Measurements from ENCODE around the gene NUP62.

The NUP62 gene

GRCh38 chr19:49933643-49934042, 4.3 kb upstream of the NUP62 start:
- H3K4me1 ChIP-seq (ENCODE audit: control extremely low read depth in 1 of 4, control insufficient read depth in 4 of 4, insufficient read depth in 4 of 4, low read length in 3 of 4): peaks cover 0 to 25% (median 13%) of the 10 kb centered on the region in 4 experiments
- 92% methylated on average over 8 of the region's 8 CpGs for WGBS (ENCODE audit: insufficient coverage)
- no peak for DNase-seq
- ChIA-PET POLR2A (interaction anchor here (0.5 kb wide), 1 partner anchor 32 kb away, joined by 3 read pairs; no protein-coding TSS in a partner anchor), CTCF (interaction anchor here (1.4 kb wide), 1 partner anchor 50 kb away, joined by 4 read pairs; no protein-coding TSS in a partner anchor)
- no peak overlapping the region for H3K27ac ChIP-seq (ENCODE audit: insufficient read depth in 1 of 2, low read depth in 1 of 2, low read length in 2 of 2, poor library complexity in 1 of 2, severe bottlenecking in 2 of 2)
- no peaks in the 10 kb centered on the region for H3K9me3 ChIP-seq (ENCODE audit: control extremely low read depth in 1 of 5, control insufficient read depth in 4 of 5, insufficient read depth in 2 of 5, low read depth in 1 of 5, low read length in 4 of 5)
- no peak overlapping the region for H3K4me3 ChIP-seq (ENCODE audit: control insufficient read depth in 1 of 7, extremely low read depth in 1 of 7, insufficient read depth in 4 of 7, low read depth in 2 of 7, low read length in 6 of 7)
- H3K27me3 ChIP-seq (replicated peaks in 2 of 5; ENCODE audit: control insufficient read depth in 4 of 5, insufficient read depth in 5 of 5, low read length in 4 of 5): peaks cover 0 to 11% (median 3%) of the 10 kb centered on the region in 5 experiments
- peaks cover 0 to 19% (median 0%) of the 10 kb centered on the region in 4 experiments for H3K36me3 ChIP-seq (ENCODE audit: control insufficient read depth in 4 of 4, insufficient read depth in 4 of 4, low read length in 3 of 4)

- Histone ChIP-seq H3K36me3 (ENCODE audit: control insufficient read depth in 4 of 4, insufficient read depth in 4 of 4, low read length in 3 of 4) (peaks cover 0 to 21% (median 0%) of the 10 kb centered on the region in 4 experiments), H3K4me1 (ENCODE audit: control extremely low read depth in 1 of 4, control insufficient read depth in 4 of 4, insufficient read depth in 4 of 4, low read length in 3 of 4) (peaks cover 0 to 32% (median 19%) of the 10 kb centered on the region in 4 experiments), H3K9me3 (ENCODE audit: control extremely low read depth in 1 of 5, control insufficient read depth in 4 of 5, insufficient read depth in 2 of 5, low read depth in 1 of 5, low read length in 4 of 5) (no peaks in the 10 kb centered on the region), H3K27ac (ENCODE audit: insufficient read depth in 1 of 2, low read depth in 1 of 2, low read length in 2 of 2, poor library complexity in 1 of 2, severe bottlenecking in 2 of 2) (no peak overlapping the region), H3K27me3 (replicated peaks in 2 of 5; ENCODE audit: control insufficient read depth in 4 of 5, insufficient read depth in 5 of 5, low read length in 4 of 5) (peaks cover 0 to 11% (median 3%) of the 10 kb centered on the region in 5 experiments), H3K4me3 (ENCODE audit: control insufficient read depth in 1 of 7, extremely low read depth in 1 of 7, insufficient read depth in 4 of 7, low read depth in 2 of 7, low read length in 6 of 7) (no peak overlapping the region)
- peak in 2 of 3 donors; percentile 69 to 83 for DNase-seq
- CTCF ChIA-PET: interaction anchor here (1.4 kb wide), 1 partner anchor 51 kb away, joined by 4 read pairs; no protein-coding TSS in a partner anchor
- WGBS (ENCODE audit: insufficient coverage): 57% methylated on average over 16 of the region's 25 CpGs
- POLR2A ChIA-PET: no interaction called here
Observed at GRCh38 chr19:49932731-49933131, 3.4 kb upstream of the NUP62 start.

GRCh38 chr19:49932041-49932451, 2.7 kb upstream of the NUP62 start:
- DNase-seq: no peak
- ChIA-PET POLR2A (no interaction called here), CTCF (no interaction called here)
- H3K4me1 ChIP-seq (ENCODE audit: control extremely low read depth in 1 of 4, control insufficient read depth in 4 of 4, insufficient read depth in 4 of 4, low read length in 3 of 4): peaks cover 3 to 37% (median 25%) of the 10 kb centered on the region in 4 experiments
- peaks cover 0 to 27% (median 4%) of the 10 kb centered on the region in 4 experiments for H3K36me3 ChIP-seq (ENCODE audit: control insufficient read depth in 4 of 4, insufficient read depth in 4 of 4, low read length in 3 of 4)
- no peak overlapping the region for H3K4me3 ChIP-seq (ENCODE audit: control insufficient read depth in 1 of 7, extremely low read depth in 1 of 7, insufficient read depth in 4 of 7, low read depth in 2 of 7, low read length in 6 of 7)
- no peaks in the 10 kb centered on the region for H3K9me3 ChIP-seq (ENCODE audit: control extremely low read depth in 1 of 5, control insufficient read depth in 4 of 5, insufficient read depth in 2 of 5, low read depth in 1 of 5, low read length in 4 of 5)
- WGBS (ENCODE audit: insufficient coverage): 80% methylated on average over 1 of the region's 5 CpGs
- H3K27ac ChIP-seq (ENCODE audit: insufficient read depth in 1 of 2, low read depth in 1 of 2, low read length in 2 of 2, poor library complexity in 1 of 2, severe bottlenecking in 2 of 2): no peak overlapping the region
- peaks cover 0 to 8% (median under 1%) of the 10 kb centered on the region in 5 experiments for H3K27me3 ChIP-seq (replicated peaks in 2 of 5; ENCODE audit: control insufficient read depth in 4 of 5, insufficient read depth in 5 of 5, low read length in 4 of 5)

GRCh38 chr19:49931293-49932040, 2.2 kb upstream of the NUP62 start:
- H3K27ac ChIP-seq (ENCODE audit: insufficient read depth in 1 of 2, low read depth in 1 of 2, low read length in 2 of 2, poor library complexity in 1 of 2, severe bottlenecking in 2 of 2): no peak overlapping the region
- DNase-seq: no peak
- no peaks in the 10 kb centered on the region for H3K9me3 ChIP-seq (ENCODE audit: control extremely low read depth in 1 of 5, control insufficient read depth in 4 of 5, insufficient read depth in 2 of 5, low read depth in 1 of 5, low read length in 4 of 5)
- H3K4me1 ChIP-seq (ENCODE audit: control extremely low read depth in 1 of 4, control insufficient read depth in 4 of 4, insufficient read depth in 4 of 4, low read length in 3 of 4): peaks cover 3 to 37% (median 27%) of the 10 kb centered on the region in 4 experiments
- 96% methylated on average over 6 of the region's 7 CpGs for WGBS (ENCODE audit: insufficient coverage)
- H3K36me3 ChIP-seq (ENCODE audit: control insufficient read depth in 4 of 4, insufficient read depth in 4 of 4, low read length in 3 of 4): peaks cover 0 to 31% (median 5%) of the 10 kb centered on the region in 4 experiments
- POLR2A ChIA-PET: interaction anchor here (0.6 kb wide), 1 partner anchor 636 kb away, joined by 4 read pairs; no protein-coding TSS in a partner anchor
- CTCF ChIA-PET: interaction anchor here (0.6 kb wide), 1 partner anchor 50 kb away, joined by 3 read pairs; no protein-coding TSS in a partner anchor
- H3K27me3 ChIP-seq (replicated peaks in 2 of 5; ENCODE audit: control insufficient read depth in 4 of 5, insufficient read depth in 5 of 5, low read length in 4 of 5): peaks cover 0 to 4% (median 0%) of the 10 kb centered on the region in 5 experiments
- H3K4me3 ChIP-seq (ENCODE audit: control insufficient read depth in 1 of 7, extremely low read depth in 1 of 7, insufficient read depth in 4 of 7, low read depth in 2 of 7, low read length in 6 of 7): no peak overlapping the region

GRCh38 chr19:49930483-49931011, 1.2 kb upstream of the NUP62 start:
- Histone ChIP-seq H3K36me3 (ENCODE audit: control insufficient read depth in 4 of 4, insufficient read depth in 4 of 4, low read length in 3 of 4) (peaks cover under 1 to 34% (median 9%) of the 10 kb centered on the region in 4 experiments), H3K9me3 (ENCODE audit: control extremely low read depth in 1 of 5, control insufficient read depth in 4 of 5, insufficient read depth in 2 of 5, low read depth in 1 of 5, low read length in 4 of 5) (no peaks in the 10 kb centered on the region), H3K4me1 (ENCODE audit: control extremely low read depth in 1 of 4, control insufficient read depth in 4 of 4, insufficient read depth in 4 of 4, low read length in 3 of 4) (peaks cover 3 to 37% (median 27%) of the 10 kb centered on the region in 4 experiments), H3K27ac (ENCODE audit: insufficient read depth in 1 of 2, low read depth in 1 of 2, low read length in 2 of 2, poor library complexity in 1 of 2, severe bottlenecking in 2 of 2) (peak overlapping the region in 1 of 2 experiments; percentile 14), H3K27me3 (replicated peaks in 2 of 5; ENCODE audit: control insufficient read depth in 4 of 5, insufficient read depth in 5 of 5, low read length in 4 of 5) (no peaks in the 10 kb centered on the region), H3K4me3 (ENCODE audit: control insufficient read depth in 1 of 7, extremely low read depth in 1 of 7, insufficient read depth in 4 of 7, low read depth in 2 of 7, low read length in 6 of 7) (peak overlapping the region in 2 of 7 experiments; percentile 53 to 56)
- POLR2A ChIA-PET: interaction anchor here (0.6 to 1.2 kb wide), 3 partner anchors 36 to 635 kb away, joined by 3 to 4 read pairs (median 4); no protein-coding TSS in a partner anchor
- DNase-seq: peak in 2 of 3 donors; percentile 35 to 46
- 83% methylated on average over 15 of the region's 15 CpGs for WGBS (ENCODE audit: insufficient coverage)
- CTCF ChIA-PET: interaction anchor here (0.6 kb wide), 1 partner anchor 51 kb away, joined by 3 read pairs; no protein-coding TSS in a partner anchor

- H3K27me3 ChIP-seq (replicated peaks in 2 of 5; ENCODE audit: control insufficient read depth in 4 of 5, insufficient read depth in 5 of 5, low read length in 4 of 5): no peaks in the 10 kb centered on the region
- POLR2A ChIA-PET: interaction anchor here (0.7 to 2.3 kb wide), 8 partner anchors 19 to 79 kb away, joined by 3 to 15 read pairs (median 4); partner anchors contain the start of genes AKT1S1, IL4I1, PTOV1 and TBC1D17
- peaks cover 2 to 39% (median 13%) of the 10 kb centered on the region in 4 experiments for H3K36me3 ChIP-seq (ENCODE audit: control insufficient read depth in 4 of 4, insufficient read depth in 4 of 4, low read length in 3 of 4)
- peak overlapping the region; percentile 81 to 91 for H3K27ac ChIP-seq (ENCODE audit: insufficient read depth in 1 of 2, low read depth in 1 of 2, low read length in 2 of 2, poor library complexity in 1 of 2, severe bottlenecking in 2 of 2)
- H3K9me3 ChIP-seq (ENCODE audit: control extremely low read depth in 1 of 5, control insufficient read depth in 4 of 5, insufficient read depth in 2 of 5, low read depth in 1 of 5, low read length in 4 of 5): no peaks in the 10 kb centered on the region
- WGBS (ENCODE audit: insufficient coverage): 17% methylated on average over 17 of the region's 43 CpGs
- H3K4me1 ChIP-seq (ENCODE audit: control extremely low read depth in 1 of 4, control insufficient read depth in 4 of 4, insufficient read depth in 4 of 4, low read length in 3 of 4): peaks cover 3 to 37% (median 27%) of the 10 kb centered on the region in 4 experiments
- CTCF ChIA-PET: interaction anchor here (0.6 to 0.8 kb wide), 2 partner anchors 33 to 550 kb away, joined by 3 read pairs; partner anchors contain the start of gene IL4I1
- H3K4me3 ChIP-seq (ENCODE audit: control insufficient read depth in 1 of 7, extremely low read depth in 1 of 7, insufficient read depth in 4 of 7, low read depth in 2 of 7, low read length in 6 of 7): peak overlapping the region; percentile 83 to 94 (median 86)
- peak; percentile 99 to 100 (median 99) for DNase-seq
Observed at GRCh38 chr19:49929611-49930482, 543 bp upstream of the NUP62 start.
